HG03457 (cell line): Measurements from ENCODE around the gene HOXB6.

Experiments
- ATAC-seq: cut with Tn5 transposase; IDR thresholded peaks from one replicate; pipeline ENCODE4 v1.9.1; 2021; ENCODE audit warnings: moderate number of reproducible peaks; ENCODE audit not compliant: unreplicated experiment

HOXB6 gene

GRCh38 chr17:48555258-48556228 lies 49.2 kb downstream of the HOXB6 start:
- ATAC-seq: no peak

GRCh38 chr17:48554412-48555257 lies 50.2 kb downstream of the HOXB6 start:
- ATAC-seq: no peak

GRCh38 chr17:48553826-48554225 lies 51.0 kb downstream of the HOXB6 start:
- no peak for ATAC-seq

DNA sequence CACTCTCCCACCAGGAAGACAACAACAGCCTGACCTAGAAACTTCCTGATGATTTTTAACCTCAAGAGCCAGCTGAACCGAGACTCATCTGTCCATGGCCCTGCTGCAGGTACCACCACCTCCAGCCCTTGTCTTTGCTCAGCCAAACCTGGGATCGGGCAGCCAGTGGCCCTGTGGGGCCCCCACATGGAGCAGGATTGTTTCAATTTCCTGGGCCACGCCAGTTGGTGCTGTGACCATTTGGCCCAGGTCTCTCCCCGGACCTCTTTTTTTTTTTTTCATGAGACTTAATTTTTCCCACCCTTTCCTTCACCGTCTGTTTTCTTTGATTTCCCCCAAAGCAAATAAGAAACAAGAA lies 51.6 kb downstream of the HOXB6 start:
- ATAC-seq: no peak

DNA sequence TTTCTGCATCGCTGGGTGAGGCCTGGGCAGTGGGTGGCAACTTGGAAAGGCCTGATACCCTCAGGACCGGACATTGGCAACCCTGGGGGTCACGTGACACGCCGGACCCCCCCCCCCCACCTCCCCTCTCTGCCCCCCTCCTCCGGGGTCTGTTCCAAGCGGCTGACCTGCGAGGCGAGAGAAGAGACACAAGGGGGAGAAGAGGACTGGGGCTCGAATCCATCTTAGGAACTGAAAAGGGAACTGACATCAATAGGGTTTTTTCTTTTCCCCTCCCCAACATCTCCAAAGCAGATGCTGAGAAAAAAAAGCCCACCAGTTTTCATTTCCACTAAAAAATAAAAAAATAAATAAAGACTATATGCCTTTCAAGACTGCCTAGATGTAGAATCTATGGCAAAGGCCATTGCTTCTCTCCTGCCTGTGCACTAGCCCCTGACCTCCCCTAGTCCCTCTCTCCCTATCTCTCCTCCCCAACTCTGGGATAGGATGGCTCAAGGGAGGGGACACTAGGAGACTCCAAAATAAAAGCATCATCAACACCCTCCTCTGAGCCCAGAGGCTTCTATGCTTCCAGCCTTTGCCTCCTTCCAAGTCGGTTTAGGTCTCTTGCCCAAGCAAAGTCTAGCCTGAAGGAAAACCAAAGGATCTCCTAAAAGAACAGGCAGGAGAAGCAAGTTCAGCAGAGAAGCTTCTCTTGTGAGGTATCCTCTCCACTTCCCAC lies 52.2 kb downstream of the HOXB6 start:
- ATAC-seq: no peak

DNA sequence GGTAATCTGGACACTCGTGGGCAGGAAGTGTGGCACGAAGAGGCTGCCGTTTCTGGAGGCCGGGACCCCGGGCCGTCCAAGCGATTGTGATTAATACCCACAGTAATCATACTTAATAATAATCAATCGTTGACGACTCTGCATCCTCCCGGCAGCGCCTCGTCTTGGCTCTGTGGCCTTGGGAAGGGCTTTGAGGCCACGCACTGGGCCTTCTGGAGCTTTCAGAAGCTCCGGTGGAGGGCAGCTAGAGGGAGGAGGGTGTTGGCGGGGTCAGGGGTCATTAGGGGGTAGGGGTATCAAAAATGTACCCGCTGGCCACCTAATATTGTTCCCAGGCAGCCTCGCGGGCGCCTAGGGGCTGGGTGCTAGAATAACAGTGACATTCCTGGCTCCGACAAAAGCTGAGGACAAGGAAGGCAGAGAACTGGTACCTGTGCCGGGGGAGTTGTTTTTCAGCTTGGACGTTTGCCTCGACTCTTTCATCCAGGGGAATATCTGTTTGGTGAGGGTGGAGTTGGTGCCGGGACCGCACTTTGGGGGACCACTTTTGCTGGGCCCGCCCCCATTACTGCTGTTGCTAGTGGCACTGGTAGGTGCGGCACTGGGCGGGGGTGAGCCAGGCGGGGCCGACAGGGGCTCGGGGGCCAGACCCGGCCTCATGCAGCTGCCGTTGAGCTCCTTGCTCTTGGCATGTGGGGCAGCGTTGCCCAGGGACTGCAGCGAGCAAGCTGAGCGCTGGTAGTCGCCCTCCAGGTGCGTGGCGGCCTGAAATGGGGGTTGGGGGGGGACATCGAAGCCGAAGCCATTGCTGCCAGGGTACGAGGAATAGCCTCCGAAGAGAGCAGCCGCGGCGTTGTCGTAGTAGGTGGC lies 53.0 kb downstream of the HOXB6 start:
- ATAC-seq: no peak

DNA sequence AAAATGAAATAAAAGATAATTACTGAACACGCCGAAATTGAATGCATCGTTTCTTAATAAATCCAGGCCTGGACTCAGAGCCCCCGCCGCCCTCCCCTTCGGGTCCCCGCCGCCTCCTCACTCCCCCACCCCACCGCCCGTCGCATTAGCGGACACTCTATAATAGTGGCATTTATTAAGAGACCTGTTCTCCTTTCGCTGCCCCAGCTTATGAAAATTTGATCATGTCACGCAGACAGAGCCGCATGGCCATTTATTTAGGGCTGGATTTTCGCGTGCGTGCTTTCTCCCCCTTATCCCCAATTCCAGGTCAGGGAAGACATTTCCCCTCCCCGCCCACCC lies 53.6 kb downstream of the HOXB6 start:
- no peak for ATAC-seq

DNA sequence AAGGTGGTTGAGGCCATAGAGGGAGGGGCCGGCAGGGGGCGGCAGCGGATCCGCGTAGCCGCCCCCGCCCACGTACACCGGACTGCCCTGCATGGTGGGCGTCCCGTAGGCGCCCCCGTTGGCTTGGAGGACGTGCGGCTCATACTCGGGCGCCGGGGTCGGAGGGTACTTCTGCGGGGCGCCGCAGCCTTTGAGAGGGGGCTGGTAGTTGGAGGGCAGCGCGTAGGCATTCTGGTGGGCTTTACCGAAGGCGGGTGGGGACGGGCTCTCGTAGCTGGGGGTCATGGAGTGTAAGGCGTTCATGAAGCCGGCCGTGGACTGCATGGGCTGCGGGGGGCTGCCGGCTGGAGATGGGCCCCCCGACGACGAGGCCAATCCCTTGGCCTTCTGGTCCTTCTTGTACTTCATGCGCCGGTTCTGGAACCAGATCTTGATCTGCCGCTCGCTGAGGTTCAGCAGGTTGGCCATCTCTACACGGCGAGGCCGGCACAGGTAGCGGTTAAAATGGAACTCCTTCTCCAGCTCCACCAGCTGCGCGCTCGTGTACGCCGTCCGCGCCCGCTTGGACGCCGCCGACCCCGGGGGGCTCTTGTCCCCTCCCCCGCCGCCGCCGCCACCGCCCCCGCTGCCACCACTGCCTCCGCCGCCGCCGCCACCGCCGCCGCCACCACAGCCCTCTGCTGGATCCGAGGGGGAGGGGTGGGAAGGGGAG lies 54.1 kb downstream of the HOXB6 start:
- no peak for ATAC-seq

GRCh38 chr17:48549914-48550501 lies 54.8 kb downstream of the HOXB6 start:
- ATAC-seq: no peak

GRCh38 chr17:48549281-48549630 lies 55.5 kb downstream of the HOXB6 start:
- ATAC-seq: no peak

DNA sequence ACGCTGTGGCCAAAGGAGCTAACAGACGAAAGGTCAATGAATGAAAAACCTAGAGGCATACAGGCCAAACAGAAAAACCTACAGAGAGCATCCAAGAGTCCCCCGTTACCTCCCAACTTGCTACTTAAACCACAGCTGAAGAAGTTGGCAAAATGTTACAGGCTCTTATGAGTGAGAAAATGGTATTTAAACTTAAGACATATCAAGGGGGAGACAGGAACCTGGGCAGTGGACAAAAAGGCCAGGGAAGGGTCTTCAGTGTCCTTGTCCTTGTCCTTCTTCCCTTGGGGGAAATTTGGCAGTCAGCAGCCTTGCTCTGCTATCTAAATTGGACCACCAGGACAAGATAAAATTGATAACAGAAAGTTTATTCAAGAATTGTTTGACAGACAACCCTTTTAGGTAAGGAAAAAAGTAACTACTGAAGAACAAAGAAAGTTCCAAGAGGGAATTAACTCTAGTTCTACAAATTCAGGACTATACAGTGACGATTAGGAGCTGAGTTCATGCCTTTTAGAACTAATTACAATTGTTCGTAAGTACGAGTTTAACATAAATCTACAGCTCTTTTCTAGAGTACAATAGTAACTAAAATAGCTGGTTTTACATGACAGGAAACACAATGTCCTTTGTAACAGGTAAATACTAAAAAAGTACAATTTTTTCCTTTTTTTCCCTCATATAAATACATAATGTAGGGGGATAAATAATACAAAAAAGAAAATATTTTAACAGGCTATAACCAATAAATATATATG lies 56.1 kb downstream of the HOXB6 start:
- ATAC-seq: no peak

DNA sequence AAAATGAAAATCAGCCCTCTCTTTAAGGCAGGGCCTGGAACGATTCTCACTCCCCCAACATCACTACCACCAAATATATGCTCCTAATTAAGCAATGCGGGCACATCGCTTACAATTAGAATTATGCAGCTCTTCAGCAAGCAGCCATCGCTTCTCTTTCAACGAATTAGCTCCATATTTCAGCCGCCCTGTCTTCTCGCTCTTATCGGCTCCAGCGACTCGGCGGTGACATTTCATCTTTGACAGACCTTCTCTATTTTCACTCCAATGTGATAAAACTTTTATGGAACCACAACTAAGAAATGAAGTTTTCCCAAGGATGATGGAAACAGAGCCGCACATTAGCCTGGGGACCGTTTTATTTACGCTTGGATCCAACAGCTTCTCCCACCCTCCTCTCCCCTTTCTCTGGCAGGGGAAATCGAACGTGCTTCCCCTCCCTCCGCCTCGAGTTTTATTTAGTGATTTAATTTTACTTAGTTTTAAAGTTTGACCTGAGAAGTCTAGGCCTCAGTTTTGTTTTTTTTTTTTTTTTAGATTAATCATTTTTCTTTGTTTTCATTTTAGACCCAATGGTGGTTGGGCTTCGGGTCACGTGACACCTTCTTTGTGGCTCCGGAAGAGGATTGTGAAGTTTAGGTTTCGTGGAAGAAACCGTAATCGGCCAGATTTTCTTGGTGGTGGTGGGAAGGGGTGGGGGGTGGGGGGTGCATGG lies 56.8 kb downstream of the HOXB6 start:
- no peak for ATAC-seq

- no peak for ATAC-seq
Observed at GRCh38 chr17:48546924-48547807, 57.6 kb downstream of the HOXB6 start.

GRCh38 chr17:48546137-48546923 lies 58.5 kb downstream of the HOXB6 start:
- ATAC-seq: no peak
